Tongue (tissue), 2 donors: Measurements from ENCODE around the gene ZFPM1. TPM values are rescaled to one million over a fixed set of nuclear protein-coding genes. Genes with fewer than 3 reads are reported as not detected.

Experiments used
- DNase-seq: peaks from one replicate; pipeline ENCODE4 v3.0.0-alpha.2; 2015
- total RNA-seq: library from RNA; depleted of rRNA; stranded (reverse); fragments of >200 nt; gene quantifications from one replicate; pipeline ENCODE4 v1.2.3, GENCODE V29; 2014

Gene ZFPM1
- total RNA-seq, 1 donor from 2014 or later: 0.41 TPM

- DNase-seq: no peak
Observed at GRCh38 chr16:88499836-88500251, 46.8 kb downstream of the ZFPM1 start.

- no peak for DNase-seq
Observed at GRCh38 chr16:88500255-88500661, 47.2 kb downstream of the ZFPM1 start.

- no peak for DNase-seq
Observed at GRCh38 chr16:88502371-88502770, 49.3 kb downstream of the ZFPM1 start.

GRCh38 chr16:88502776-88503280 lies 49.7 kb downstream of the ZFPM1 start:
- no peak for DNase-seq

GRCh38 chr16:88503374-88503770 lies 50.3 kb downstream of the ZFPM1 start:
- DNase-seq: no peak

GRCh38 chr16:88503771-88504488 lies 50.9 kb downstream of the ZFPM1 start:
- DNase-seq: no peak

GRCh38 chr16:88504489-88505404 lies 51.7 kb downstream of the ZFPM1 start:
- no peak for DNase-seq

GRCh38 chr16:88505405-88506082 lies 52.5 kb downstream of the ZFPM1 start:
- DNase-seq: peak; percentile 42

GRCh38 chr16:88506723-88507122 lies 53.6 kb downstream of the ZFPM1 start:
- DNase-seq: no peak

GRCh38 chr16:88507231-88507743 lies 54.2 kb downstream of the ZFPM1 start:
- DNase-seq: no peak

GRCh38 chr16:88508376-88508867 lies 55.3 kb downstream of the ZFPM1 start:
- no peak for DNase-seq

GRCh38 chr16:88508868-88509748 lies 56.0 kb downstream of the ZFPM1 start:
- DNase-seq: no peak

GRCh38 chr16:88509749-88510069 lies 56.6 kb downstream of the ZFPM1 start:
- DNase-seq: no peak

- peak; percentile 78 for DNase-seq
Observed at GRCh38 chr16:88510091-88510994, 57.3 kb downstream of the ZFPM1 start.

GRCh38 chr16:88511060-88511459 lies 58.0 kb downstream of the ZFPM1 start:
- DNase-seq: no peak

GRCh38 chr16:88511906-88512305 lies 58.8 kb downstream of the ZFPM1 start:
- DNase-seq: no peak

- no peak for DNase-seq
Observed at GRCh38 chr16:88512728-88513696, 59.9 kb downstream of the ZFPM1 start.

GRCh38 chr16:88514070-88514469 lies 61.0 kb downstream of the ZFPM1 start:
- DNase-seq: no peak
